Endometrial microvascular endothelial cells (primary cell): ENCODE measurements around the gene PLCL1. TPM values are rescaled to one million over a fixed set of nuclear protein-coding genes. Genes with fewer than 3 reads are reported as not detected.

Experiments used
- in situ Hi-C: cut with HindIII; loops from 2 replicates; pipeline ENCODE4 v1.10.0; 2017; ENCODE audit warnings: low sequenced_read_pairs, low pct_unique_long_range_greater_than_20kb; ENCODE audit errors: inconsistent ontology term
- total RNA-seq: library from RNA; depleted of rRNA; stranded (reverse); fragments of >200 nt; gene quantifications from one replicate; pipeline ENCODE4 v1.2.3, GENCODE V29; 2015; ENCODE audit errors: inconsistent ontology term

The PLCL1 gene
- total RNA-seq, 1 donor from 2014 or later, result 0.65 TPM

- in situ Hi-C loops, result loop anchor here (25.0 kb wide), 1 partner anchor 295 kb away; the partner anchor contains the start of gene PLCL1
Measured at GRCh38 chr2:198106621-198107385, 302.4 kb downstream of the PLCL1 start.

GRCh38 chr2:198113316-198113715 is 308.9 kb downstream of the PLCL1 start:
- in situ Hi-C loops, result loop anchor here (25.0 kb wide), 1 partner anchor 301 kb away; the partner anchor contains the start of gene PLCL1

GRCh38 chr2:198114064-198114463 is 309.7 kb downstream of the PLCL1 start:
- in situ Hi-C loops, result loop anchor here (25.0 kb wide), 1 partner anchor 302 kb away; the partner anchor contains the start of gene PLCL1

DNA sequence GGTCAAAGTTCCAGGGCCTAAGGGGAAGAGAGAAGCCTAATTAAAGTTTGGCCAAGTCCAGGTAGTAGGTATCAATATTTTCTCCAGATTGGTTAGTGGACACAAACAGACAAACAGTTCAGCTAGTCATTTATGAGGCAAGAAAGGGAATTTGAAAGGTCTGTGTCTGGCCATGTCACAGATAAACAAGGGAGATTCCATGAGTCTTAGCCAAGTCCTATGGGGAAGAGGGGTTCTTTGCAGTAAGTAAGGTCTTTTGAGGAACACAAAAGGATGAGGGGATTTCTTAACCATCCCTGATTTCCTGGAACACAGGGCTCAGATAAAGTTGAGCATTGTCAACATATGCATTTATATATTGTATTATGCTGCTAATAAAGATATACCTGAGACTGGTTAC is 310.8 kb downstream of the PLCL1 start:
- in situ Hi-C loops, result loop anchor here (25.0 kb wide), 1 partner anchor 303 kb away; the partner anchor contains the start of gene PLCL1

DNA sequence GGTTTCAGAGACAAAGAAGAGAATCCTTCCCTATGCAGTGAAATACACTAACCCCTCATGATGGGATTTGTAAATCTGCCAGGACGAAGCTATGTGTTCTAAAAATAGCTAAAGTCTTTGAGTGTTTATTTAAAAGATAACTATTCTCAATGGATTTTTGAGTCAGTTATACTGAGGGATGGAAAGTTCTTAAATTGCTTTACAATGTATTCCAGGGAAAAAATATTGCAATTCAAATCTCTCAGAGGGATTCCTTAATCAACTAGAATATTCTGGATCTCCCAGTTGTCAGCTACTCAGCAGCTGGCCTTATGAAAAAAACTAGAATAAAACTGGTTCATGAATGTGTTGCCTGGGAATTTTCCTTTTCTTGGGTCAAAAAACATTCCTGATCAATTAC is 312.4 kb downstream of the PLCL1 start:
- in situ Hi-C loops, result loop anchor here (25.0 kb wide), 1 partner anchor 304 kb away; the partner anchor contains the start of gene PLCL1

GRCh38 chr2:198117406-198118041 is 313.1 kb downstream of the PLCL1 start:
- in situ Hi-C loops, result loop anchor here (25.0 kb wide), 1 partner anchor 305 kb away; the partner anchor contains the start of gene PLCL1

- in situ Hi-C loops, result no loop called here
Measured at GRCh38 chr2:198127627-198128026, 323.2 kb downstream of the PLCL1 start.

- in situ Hi-C loops, result no loop called here
Measured at GRCh38 chr2:198129609-198130008, 325.2 kb downstream of the PLCL1 start.

GRCh38 chr2:198134293-198134955 is 330.0 kb downstream of the PLCL1 start:
- in situ Hi-C loops, result no loop called here

GRCh38 chr2:198135481-198135934 is 331.1 kb downstream of the PLCL1 start:
- in situ Hi-C loops, result no loop called here

DNA sequence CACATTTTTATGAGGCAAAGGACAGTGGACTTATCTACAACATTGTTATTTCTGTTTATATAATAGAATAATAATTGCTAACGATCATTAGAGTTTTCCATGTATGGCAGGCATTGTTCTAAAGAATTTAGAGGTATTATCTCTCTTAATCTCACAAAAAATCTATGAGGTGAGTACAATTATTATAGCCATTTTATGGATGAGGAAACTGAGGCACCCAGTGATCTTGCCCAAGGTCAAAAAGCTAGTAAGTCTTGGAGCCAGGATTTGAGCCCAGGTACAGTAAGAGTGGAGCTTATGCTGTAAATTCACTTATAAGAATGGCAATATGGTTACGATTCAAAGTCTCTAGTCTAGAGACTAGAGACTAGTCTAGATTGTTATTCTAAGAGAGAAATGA is 331.7 kb downstream of the PLCL1 start:
- in situ Hi-C loops, result no loop called here

DNA sequence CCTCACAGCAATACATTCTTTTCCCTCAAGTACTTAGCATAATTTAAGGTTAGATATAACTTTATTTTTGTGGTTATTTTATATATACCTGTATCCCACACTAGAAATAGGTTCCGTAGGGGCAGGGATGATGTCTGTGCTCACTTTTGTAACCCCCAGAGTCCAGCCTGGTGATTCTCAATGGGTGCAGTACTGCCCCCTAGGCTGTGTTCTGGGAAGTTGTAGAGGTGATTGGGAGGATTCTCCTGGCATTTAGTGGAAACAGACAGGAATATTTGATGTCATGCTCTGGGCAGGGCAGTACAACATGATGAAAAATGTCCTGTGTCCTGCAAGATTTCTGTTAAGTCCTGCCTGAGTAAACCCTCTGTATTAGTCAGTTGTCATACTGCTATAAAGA is 333.3 kb downstream of the PLCL1 start:
- in situ Hi-C loops, result no loop called here

DNA sequence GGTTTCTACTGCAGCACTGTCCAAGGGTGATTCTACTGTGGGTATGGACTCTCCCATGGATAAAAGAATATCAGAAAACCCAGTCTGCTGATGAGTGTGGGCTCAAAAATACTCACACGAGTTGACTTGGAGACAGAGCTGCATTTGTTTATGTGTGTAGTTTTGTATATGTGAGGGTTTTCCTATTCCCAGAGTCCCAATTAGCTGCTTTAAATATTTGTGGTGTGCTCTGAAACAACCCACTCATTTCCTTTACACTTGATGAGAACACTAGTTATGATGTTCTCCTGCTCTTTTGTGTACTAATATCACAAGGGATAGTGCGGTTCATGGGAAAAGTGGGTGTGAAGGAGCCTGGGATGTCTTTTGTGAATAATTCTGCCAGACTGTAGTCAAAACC is 337.3 kb downstream of the PLCL1 start:
- in situ Hi-C loops, result no loop called here

- in situ Hi-C loops, result no loop called here
Measured at GRCh38 chr2:198143156-198143555, 338.8 kb downstream of the PLCL1 start.

DNA sequence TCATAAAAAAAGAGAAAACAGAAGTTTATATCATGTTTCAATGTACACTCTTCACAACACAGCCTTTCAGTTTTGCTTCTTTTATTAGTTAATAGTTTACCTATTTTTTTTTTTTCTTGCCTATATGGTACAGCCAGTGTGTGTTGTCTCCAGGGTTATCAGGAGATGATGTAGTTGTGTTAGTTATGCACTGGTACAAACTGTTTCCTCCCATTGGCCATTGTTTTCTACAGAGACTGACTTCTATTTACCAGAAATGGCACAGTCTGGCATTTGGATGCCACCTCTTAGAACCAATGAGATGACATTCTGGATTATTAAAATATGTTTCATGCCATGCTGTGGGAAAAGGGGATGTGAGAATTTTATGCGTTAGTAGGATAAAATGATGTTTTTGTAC is 339.4 kb downstream of the PLCL1 start:
- in situ Hi-C loops, result no loop called here

- in situ Hi-C loops, result no loop called here
Measured at GRCh38 chr2:198144660-198145059, 340.3 kb downstream of the PLCL1 start.

- in situ Hi-C loops, result no loop called here
Measured at GRCh38 chr2:198146346-198146940, 342.1 kb downstream of the PLCL1 start.

GRCh38 chr2:198157314-198157713 is 352.9 kb downstream of the PLCL1 start:
- in situ Hi-C loops, result no loop called here

DNA sequence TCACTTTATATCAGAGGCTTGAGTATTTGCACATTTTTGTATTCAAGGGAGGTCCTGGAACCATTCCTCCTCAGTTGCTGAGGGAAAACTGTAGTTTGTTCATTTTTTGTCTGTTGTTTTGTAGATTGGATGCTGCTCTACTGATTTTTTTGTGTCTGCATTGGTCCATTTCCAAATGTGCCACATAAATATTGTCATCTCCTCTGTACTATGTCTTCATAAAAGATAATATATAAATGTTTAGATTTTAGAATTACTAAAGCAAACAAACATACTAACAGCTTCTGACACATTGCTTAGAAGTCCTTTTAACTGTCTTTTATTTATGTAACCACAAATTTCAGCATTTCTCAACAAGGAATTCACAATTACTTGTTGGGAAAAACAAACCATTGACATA is 356.8 kb downstream of the PLCL1 start:
- in situ Hi-C loops, result no loop called here
